HG03342 (cell line): ENCODE data around the gene MKRN3.
"Not testable (repeated sequence)": the region's sequence is repeated elsewhere in the genome, so short reads cannot be mapped to it uniquely, and the experiment has no call there.

ENCODE experiments used
- ATAC-seq: cut with Tn5 transposase; IDR thresholded peaks from one replicate; pipeline ENCODE4 v1.9.1; 2021; ENCODE audit warnings: mild to moderate bottlenecking, moderate library complexity; ENCODE audit not compliant: unreplicated experiment

The MKRN3 gene

GRCh38 chr15:23588268-23588667 lies 22.8 kb downstream of the MKRN3 start:
- no peak for ATAC-seq

DNA sequence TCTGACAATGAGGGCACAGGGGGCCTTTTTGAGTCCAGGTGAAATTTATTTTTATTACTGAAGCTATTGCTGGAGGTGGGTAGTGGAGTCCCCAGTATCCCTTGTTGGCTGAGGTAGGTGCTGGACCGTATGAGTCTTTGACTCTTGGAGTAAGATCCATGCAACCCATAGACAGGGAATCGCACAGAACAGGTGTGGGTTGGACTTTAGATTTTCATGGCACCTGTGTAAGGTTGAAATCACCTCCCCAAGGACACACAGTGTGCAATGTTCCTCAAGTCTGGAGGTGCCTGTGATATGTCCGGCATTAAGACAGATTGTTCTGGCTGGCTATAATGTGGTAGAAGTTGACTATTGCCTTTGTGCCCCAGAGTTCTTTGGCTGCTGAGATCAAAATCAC lies 23.5 kb downstream of the MKRN3 start:
- ATAC-seq, result no peak

- ATAC-seq, result no peak
Observed at GRCh38 chr15:23594252-23594770, 28.8 kb downstream of the MKRN3 start.

DNA sequence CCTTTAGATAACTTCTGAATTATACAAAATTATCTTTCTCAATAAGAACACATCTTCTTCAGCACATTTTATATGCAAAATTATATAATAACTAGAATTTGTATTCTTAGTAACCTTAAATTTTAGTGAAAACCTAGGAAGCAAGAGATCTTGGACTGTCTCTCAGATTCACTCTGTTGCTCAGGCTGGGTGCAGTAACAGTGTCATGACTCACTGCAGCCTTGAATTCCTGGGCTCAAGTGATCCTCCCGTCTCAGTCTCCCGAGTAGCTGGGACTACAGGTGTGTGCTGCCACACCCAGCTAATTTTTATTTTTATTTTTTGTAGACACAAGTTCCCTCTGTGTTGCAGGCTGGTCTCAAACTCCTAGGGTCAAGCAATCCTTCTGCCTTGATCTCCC lies 29.9 kb downstream of the MKRN3 start:
- no peak for ATAC-seq

DNA sequence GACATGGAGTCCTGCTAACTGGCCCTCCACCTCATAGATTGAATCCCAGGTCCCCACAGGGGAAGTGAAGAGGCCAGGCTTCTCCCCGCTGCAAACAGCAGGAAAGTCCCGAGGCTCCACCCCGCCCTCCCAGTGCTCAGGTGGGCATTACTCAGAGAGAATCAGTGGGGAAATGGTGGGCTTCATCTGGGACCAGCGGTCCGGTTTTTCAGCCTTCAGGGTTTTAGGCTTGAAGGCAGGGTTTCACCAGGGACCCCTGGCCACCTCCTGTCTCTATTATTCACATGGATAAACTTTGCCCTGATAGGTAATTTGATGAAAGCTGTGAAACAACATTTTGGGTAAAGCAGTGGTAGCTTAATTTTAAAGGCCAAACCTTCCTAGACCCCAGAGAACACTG lies 31.3 kb downstream of the MKRN3 start:
- no peak for ATAC-seq

- not testable (repeated sequence) for ATAC-seq
Observed at GRCh38 chr15:23597278-23597677, 31.8 kb downstream of the MKRN3 start.

- no peak for ATAC-seq
Observed at GRCh38 chr15:23599053-23599452, 33.6 kb downstream of the MKRN3 start.

- no peak for ATAC-seq
Observed at GRCh38 chr15:23602124-23602523, 36.6 kb downstream of the MKRN3 start.

DNA sequence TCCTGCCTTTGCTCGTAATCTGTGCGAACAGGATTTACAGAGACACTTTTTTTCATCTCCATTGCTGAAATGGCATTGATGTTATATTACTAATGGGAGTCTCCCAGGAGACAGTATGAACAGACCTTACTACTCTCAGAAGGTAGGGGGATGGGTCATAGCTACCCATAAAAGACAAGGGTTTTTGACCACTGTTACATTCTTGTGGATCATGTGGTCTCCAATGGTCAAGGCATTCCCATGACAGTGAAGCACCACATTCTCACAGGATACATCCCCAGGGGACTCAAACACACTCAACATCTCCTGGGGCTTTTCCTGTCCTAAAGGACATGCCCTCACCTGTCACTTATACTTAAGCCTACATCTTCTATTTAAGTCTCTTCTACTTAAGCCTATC lies 40.8 kb downstream of the MKRN3 start:
- ATAC-seq, result no peak

DNA sequence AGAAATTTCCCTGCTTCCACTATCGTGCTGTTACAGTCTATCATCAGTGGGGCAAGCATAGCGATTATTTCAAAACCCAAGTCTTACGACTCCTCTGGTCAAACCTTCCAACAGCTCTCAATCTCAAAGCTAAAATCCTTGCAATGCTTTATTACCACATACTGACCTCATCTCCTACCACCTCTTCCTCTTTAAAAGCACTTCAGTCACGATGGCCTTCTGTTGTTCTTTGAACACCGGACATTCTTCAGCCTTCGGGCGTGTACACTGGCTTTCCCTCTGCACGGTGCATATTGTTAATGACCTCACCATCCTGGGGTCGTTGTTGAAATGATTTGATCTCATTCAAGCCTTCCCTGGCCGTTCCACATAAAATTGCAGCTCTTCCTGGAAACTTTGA lies 51.1 kb downstream of the MKRN3 start:
- ATAC-seq, result no peak
